Pancreas (tissue), 10 donors: ENCODE measurements around the gene UFM1. TPM values are rescaled to one million over a fixed set of nuclear protein-coding genes. Genes with fewer than 3 reads are reported as not detected.

Experiments
- ATAC-seq, 4 donors: fragments of 200-7000 bp; cut with Tn5 transposase; one replicate each; pipeline versions ENCODE4 v1.8.0 to v1.9.1; 2020; ENCODE audit warnings: mild to moderate bottlenecking in 4 of 4, moderate library complexity in 4 of 4
- DNase-seq, 6 donors: peaks; one replicate each; pipeline ENCODE4 v3.0.0-alpha.2; 2020
- FAIRE-seq: peaks from 2 replicates; lab custom pipeline; 2012; peaks lifted over from hg19 to GRCh38; lab: Jason Lieb, UNC
- H3K27ac ChIP-seq, 4 donors: fragments of 200-600 bp; sonication (generic); 1 replicate in 3 of 4; 2 replicates in 1 of 4; pipeline versions ENCODE4 v1.5.0 to v1.8.0; 2020
- H3K27me3 ChIP-seq, 4 donors: fragments of 200-600 bp; one replicate each; pipeline ENCODE4 v1.8.0; 2021
- H3K36me3 ChIP-seq, 3 donors: fragments of 200-600 bp; sonication (generic) in 1 of 3; one replicate each; pipeline versions ENCODE4 v1.5.0 to v1.8.0; 2020 to 2021
- H3K4me1 ChIP-seq, 3 donors: fragments of 200-600 bp; one replicate each; pipeline ENCODE4 v1.8.0; 2021
- H3K4me3 ChIP-seq, 4 donors: fragments of 200-600 bp; sonication (generic) in 2 of 4; one replicate each; pipeline versions ENCODE4 v1.5.0 to v1.8.0; 2020 to 2021
- H3K9me3 ChIP-seq, 4 donors: fragments of 200-600 bp; one replicate each; pipeline ENCODE4 v1.8.0; 2021
- CTCF ChIP-seq, 4 donors: fragments of 200-600 bp; sonication (generic) in 3 of 4; IDR thresholded peaks; one replicate each; pipeline versions ENCODE4 v1.5.0 to v1.8.0; 2021; ENCODE audit warnings: antibody characterized with exemption in 4 of 4
- WGBS, 2 donors: extraction: QIAGEN DNeasy Blood & Tissue Kit; methylation state at CpG; one replicate each; pipeline ENCODE4 v1.1.7; 2013; 5-methylcytosine and 5-hydroxymethylcytosine counted together
- intact Hi-C, 3 donors: fragments of 100-400 bp; cut with DNase I; formaldehyde crosslinking; loops; one replicate each; pipeline versions ENCODE4 v1.11.1 to v1.14.2; 2022
- polyA plus RNA-seq, 2 donors: library from polyadenylated mRNA; stranded (reverse); fragments of 200-250 nt; gene quantifications; one replicate each; pipeline ENCODE4 v1.2.3, GENCODE V29; 2013
- total RNA-seq, 6 donors: library from RNA; stranded (reverse); fragmentation: NEBNext Ultra II Directional in 4 of 6; extraction: Animal tissue kit (Norgen Biotek cat#: 25700) in 4 of 6; gene quantifications; one replicate each; pipeline versions ENCODE4 v1.2.1 to v1.2.4, GENCODE V29; 2021 to 2023
- donor health status: healthy with polysubstance abuse.
- donor health status: DM: no; HTN: no; CAD: no; lungs with moderate emphysema.
- donor health status: DM: no; HTN: no; CAD: no.
- donor health status: control.
- donor health status: control.
- donor health status: Bipolar disorder and iron deficiency.
- donor health status: DM: yes; HTN: yes; CAD: no.
- donor health status: DM: no; HTN: no; CAD: no.
- donor health status: DM: no; HTN: no; CAD: no.
- donor health status: DM: yes; HTN: yes; CAD: no.

The UFM1 gene
- total and polyA plus RNA-seq, 8 donors, result 23.7 to 48.8 (median 38.5) TPM

GRCh38 chr13:38316129-38316528, 33.5 kb upstream of the UFM1 start:
- DNase-seq (no peak), FAIRE-seq (no peak), ATAC-seq (no peak)
- TF ChIP-seq CTCF (IDR thresholded peaks at IDR 0.05), result no peak
- no peak overlapping the region for H3K4me3 ChIP-seq
- no peaks in the 10 kb centered on the region for H3K27me3 ChIP-seq
- H3K9me3 ChIP-seq, result no peaks in the 10 kb centered on the region
- H3K36me3 ChIP-seq, result no peaks in the 10 kb centered on the region
- H3K27ac ChIP-seq, result no peak overlapping the region
- no peaks in the 10 kb centered on the region for H3K4me1 ChIP-seq
- intact Hi-C loops, result no loop called here

GRCh38 chr13:38321654-38322053, 28.0 kb upstream of the UFM1 start:
- FAIRE-seq, result no peak
- DNase-seq, result no peak
- ATAC-seq, result no peak
- H3K36me3 ChIP-seq, result no peaks in the 10 kb centered on the region
- no peak overlapping the region for H3K27ac ChIP-seq
- H3K4me3 ChIP-seq, result no peak overlapping the region
- H3K9me3 ChIP-seq, result no peaks in the 10 kb centered on the region
- TF ChIP-seq CTCF (IDR thresholded peaks at IDR 0.05), result no peak
- no peaks in the 10 kb centered on the region for H3K27me3 ChIP-seq
- no peaks in the 10 kb centered on the region for H3K4me1 ChIP-seq
- intact Hi-C loops, result no loop called here
- WGBS, 2 donors, result 93 to 95% methylated on average over 5 of the region's 5 CpGs

- DNase-seq, result no peak
- intact Hi-C loops, result no loop called here
Observed at GRCh38 chr13:38325426-38325825, 24.2 kb upstream of the UFM1 start.

GRCh38 chr13:38328699-38329098, 21.0 kb upstream of the UFM1 start:
- Histone ChIP-seq H3K4me3 (no peak overlapping the region), H3K4me1 (no peaks in the 10 kb centered on the region), H3K9me3 (no peaks in the 10 kb centered on the region), H3K27me3 (no peaks in the 10 kb centered on the region), H3K27ac (no peak overlapping the region), H3K36me3 (no peaks in the 10 kb centered on the region)
- FAIRE-seq, result no peak
- no peak for TF ChIP-seq CTCF (IDR thresholded peaks at IDR 0.05)
- intact Hi-C loops, result no loop called here
- DNase-seq, result no peak
- 79 to 83% methylated on average over 2 of the region's 2 CpGs for WGBS, 2 donors
- ATAC-seq, result no peak

More at GRCh38 chr13:38325426-38325825, 24.2 kb upstream of the UFM1 start:
- H3K27ac ChIP-seq, result no peak overlapping the region
- 97 to 98% methylated on average over 1 of the region's 1 CpG for WGBS, 2 donors
- ATAC-seq, result no peak
- no peak for FAIRE-seq
- H3K9me3 ChIP-seq, result no peaks in the 10 kb centered on the region
- no peaks in the 10 kb centered on the region for H3K27me3 ChIP-seq
- no peaks in the 10 kb centered on the region for H3K36me3 ChIP-seq
- TF ChIP-seq CTCF (IDR thresholded peaks at IDR 0.05), result no peak
- no peak overlapping the region for H3K4me3 ChIP-seq
- no peaks in the 10 kb centered on the region for H3K4me1 ChIP-seq

GRCh38 chr13:38334845-38335244, 14.8 kb upstream of the UFM1 start:
- Histone ChIP-seq H3K9me3 (no peaks in the 10 kb centered on the region), H3K36me3 (no peaks in the 10 kb centered on the region), H3K4me1 (no peaks in the 10 kb centered on the region), H3K27me3 (no peaks in the 10 kb centered on the region), H3K4me3 (no peak overlapping the region), H3K27ac (no peak overlapping the region)
- TF ChIP-seq CTCF (IDR thresholded peaks at IDR 0.05), result no peak
- no peak for ATAC-seq
- FAIRE-seq, result no peak
- no peak for DNase-seq
- intact Hi-C loops, result no loop called here
- 90 to 96% methylated on average over 2 of the region's 2 CpGs for WGBS, 2 donors
